ENCODE data around the gene CENPP. TPM values are rescaled to one million over a fixed set of nuclear protein-coding genes. Genes with fewer than 3 reads are reported as not detected.

Gene CENPP
- total RNA-seq, 3 donors from 2014 or later (not counting 1 experiment from before 2014, with no cell fraction given) = 10.3 to 14.5 (median 12.1) TPM

DNA sequence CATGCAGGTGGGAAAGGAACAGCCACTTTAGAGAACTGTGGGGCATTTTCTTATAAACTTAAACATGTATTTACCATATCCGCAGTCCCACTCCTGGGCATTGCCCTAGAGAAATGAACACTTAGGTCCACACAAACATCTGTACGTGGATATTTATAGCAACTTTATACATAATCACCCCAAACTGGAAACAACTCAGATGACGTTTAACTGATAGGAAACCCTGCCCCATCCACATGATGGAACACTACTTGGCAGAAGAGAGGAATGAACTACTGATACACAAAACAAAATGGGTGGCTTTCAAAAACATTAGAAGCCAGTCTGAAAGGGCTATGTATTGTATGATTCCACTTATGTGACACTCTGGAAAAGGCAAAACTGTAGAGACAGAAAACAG lies 187.6 kb downstream of the CENPP start:
- Histone ChIP-seq H3K36me3 (ENCODE audit: control insufficient read depth, insufficient read depth, low read length) (no peaks in the 10 kb centered on the region), H3K27me3 (ENCODE audit: control insufficient read depth, insufficient read depth, low read length) (no peaks in the 10 kb centered on the region), H3K4me1 (ENCODE audit: control insufficient read depth, insufficient read depth, low read length) (no peaks in the 10 kb centered on the region), H3K27ac (ENCODE audit: low read length) (no peak overlapping the region), H3K9me3 (ENCODE audit: control insufficient read depth, insufficient read depth, low read length) (no peaks in the 10 kb centered on the region), H3K4me3 (ENCODE audit: low read length) (no peak overlapping the region)
- no peak for ATAC-seq
- Mint-ChIP-seq H3K27me3 (ENCODE audit: low read depth in 2 of 2) (no peaks in the 10 kb centered on the region), H3K27ac (no peak overlapping the region), H3K9me3 (no peaks in the 10 kb centered on the region), H3K4me1 (no peaks in the 10 kb centered on the region), H3K4me3 (no peak overlapping the region), H3K36me3 (no peaks in the 10 kb centered on the region)
- intact Hi-C loops (cut with micrococcal nuclease) = no loop called here
- DNase-seq = no peak
- 96% methylated on average over 2 of the region's 3 CpGs for WGBS (ENCODE audit: insufficient coverage)
- TF ChIP-seq, protein P1, sequence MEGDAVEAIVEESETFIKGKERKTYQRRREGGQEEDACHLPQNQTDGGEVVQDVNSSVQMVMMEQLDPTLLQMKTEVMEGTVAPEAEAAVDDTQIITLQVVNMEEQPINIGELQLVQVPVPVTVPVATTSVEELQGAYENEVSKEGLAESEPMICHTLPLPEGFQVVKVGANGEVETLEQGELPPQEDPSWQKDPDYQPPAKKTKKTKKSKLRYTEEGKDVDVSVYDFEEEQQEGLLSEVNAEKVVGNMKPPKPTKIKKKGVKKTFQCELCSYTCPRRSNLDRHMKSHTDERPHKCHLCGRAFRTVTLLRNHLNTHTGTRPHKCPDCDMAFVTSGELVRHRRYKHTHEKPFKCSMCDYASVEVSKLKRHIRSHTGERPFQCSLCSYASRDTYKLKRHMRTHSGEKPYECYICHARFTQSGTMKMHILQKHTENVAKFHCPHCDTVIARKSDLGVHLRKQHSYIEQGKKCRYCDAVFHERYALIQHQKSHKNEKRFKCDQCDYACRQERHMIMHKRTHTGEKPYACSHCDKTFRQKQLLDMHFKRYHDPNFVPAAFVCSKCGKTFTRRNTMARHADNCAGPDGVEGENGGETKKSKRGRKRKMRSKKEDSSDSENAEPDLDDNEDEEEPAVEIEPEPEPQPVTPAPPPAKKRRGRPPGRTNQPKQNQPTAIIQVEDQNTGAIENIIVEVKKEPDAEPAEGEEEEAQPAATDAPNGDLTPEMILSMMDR (IDR thresholded peaks at IDR 0.05) = no peak

DNA sequence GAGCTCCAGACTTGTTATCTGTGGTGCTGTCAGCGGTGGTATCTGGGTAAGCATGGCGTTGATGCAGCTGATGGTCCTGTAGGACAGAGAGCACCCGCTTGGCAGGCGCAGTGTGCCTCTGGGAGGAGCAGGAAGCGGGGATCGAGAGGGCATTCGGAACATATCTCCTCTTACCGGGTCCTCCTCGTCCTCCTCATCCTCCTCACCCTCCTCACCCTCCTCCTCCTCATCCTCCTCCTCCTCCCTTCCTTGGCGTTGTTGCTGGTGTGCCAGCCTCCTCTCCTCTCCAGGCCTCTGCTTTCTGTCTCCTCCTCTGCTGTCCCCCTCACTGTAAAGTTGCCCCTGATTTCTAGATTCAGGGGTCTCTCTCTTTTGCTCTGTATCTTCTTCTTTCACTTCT lies 188.9 kb downstream of the CENPP start:
- Histone ChIP-seq H3K9me3 (ENCODE audit: control insufficient read depth, insufficient read depth, low read length) (no peaks in the 10 kb centered on the region), H3K4me3 (ENCODE audit: low read length) (no peak overlapping the region), H3K27me3 (ENCODE audit: control insufficient read depth, insufficient read depth, low read length) (no peaks in the 10 kb centered on the region), H3K4me1 (ENCODE audit: control insufficient read depth, insufficient read depth, low read length) (no peaks in the 10 kb centered on the region), H3K36me3 (ENCODE audit: control insufficient read depth, insufficient read depth, low read length) (no peaks in the 10 kb centered on the region), H3K27ac (ENCODE audit: low read length) (no peak overlapping the region)
- no peak for DNase-seq
- intact Hi-C loops (cut with micrococcal nuclease) = no loop called here
- Mint-ChIP-seq H3K4me1 (no peaks in the 10 kb centered on the region), H3K27ac (no peak overlapping the region), H3K27me3 (ENCODE audit: low read depth in 2 of 2) (no peaks in the 10 kb centered on the region), H3K9me3 (no peaks in the 10 kb centered on the region), H3K4me3 (no peak overlapping the region), H3K36me3 (no peaks in the 10 kb centered on the region)
- WGBS (ENCODE audit: insufficient coverage) = 96% methylated on average over 10 of the region's 10 CpGs
- TF ChIP-seq, protein P1 (IDR thresholded peaks at IDR 0.05) = no peak
- no peak for ATAC-seq

DNA sequence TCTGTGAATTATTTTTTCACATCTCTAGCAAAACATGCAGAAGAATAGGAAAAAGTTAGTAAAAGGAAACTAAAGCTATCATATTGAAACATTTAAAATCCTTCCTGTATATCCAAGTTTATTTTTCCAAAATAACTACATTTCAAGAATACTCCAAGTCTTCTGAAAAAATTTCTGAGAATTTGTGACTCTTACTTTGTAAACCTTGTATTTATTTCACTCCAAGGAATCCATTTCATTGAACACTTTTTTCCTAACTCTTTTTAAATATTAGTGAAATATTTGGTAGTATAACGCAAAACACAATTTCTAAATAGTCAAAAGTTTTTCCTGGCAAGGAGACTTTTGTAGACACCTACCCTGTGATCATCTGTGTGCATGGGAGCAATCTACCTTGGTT lies 190.8 kb downstream of the CENPP start:
- Histone ChIP-seq H3K4me3 (ENCODE audit: low read length) (no peak overlapping the region), H3K9me3 (ENCODE audit: control insufficient read depth, insufficient read depth, low read length) (no peaks in the 10 kb centered on the region), H3K36me3 (ENCODE audit: control insufficient read depth, insufficient read depth, low read length) (no peaks in the 10 kb centered on the region), H3K27ac (ENCODE audit: low read length) (no peak overlapping the region), H3K4me1 (ENCODE audit: control insufficient read depth, insufficient read depth, low read length) (no peaks in the 10 kb centered on the region), H3K27me3 (ENCODE audit: control insufficient read depth, insufficient read depth, low read length) (no peaks in the 10 kb centered on the region)
- H3K9me3 Mint-ChIP-seq = no peaks in the 10 kb centered on the region
- TF ChIP-seq, protein P1 (IDR thresholded peaks at IDR 0.05) = no peak
- intact Hi-C loops (cut with micrococcal nuclease) = no loop called here
- no peaks in the 10 kb centered on the region for H3K36me3 Mint-ChIP-seq
- DNase-seq = no peak
- H3K27me3 Mint-ChIP-seq (ENCODE audit: low read depth in 2 of 2) = no peaks in the 10 kb centered on the region
- WGBS (ENCODE audit: insufficient coverage) = no CpG with 5 or more reads among the region's 1 CpG
- no peak overlapping the region for H3K27ac Mint-ChIP-seq
- no peak overlapping the region for H3K4me3 Mint-ChIP-seq
- ATAC-seq = no peak
- H3K4me1 Mint-ChIP-seq = no peaks in the 10 kb centered on the region

DNA sequence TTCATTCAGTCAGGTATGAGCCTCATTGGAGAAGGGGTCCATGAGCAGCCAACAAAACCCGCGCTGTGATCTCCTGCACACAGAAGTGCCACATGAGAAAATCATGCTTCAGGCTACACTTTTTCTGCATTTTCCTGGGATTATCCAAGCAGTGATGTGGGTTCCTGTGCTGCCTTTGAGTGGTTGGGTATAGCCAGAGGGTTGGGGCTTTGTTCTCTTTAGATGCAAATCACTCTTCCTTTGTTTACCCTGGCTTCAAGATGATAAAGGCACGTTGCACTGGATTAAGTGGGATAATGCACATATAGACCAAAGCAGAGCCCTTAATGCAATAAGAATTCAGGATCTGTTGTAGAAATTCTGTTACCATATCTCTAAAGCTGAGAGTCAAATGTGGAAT lies 191.3 kb downstream of the CENPP start:
- no peaks in the 10 kb centered on the region for H3K4me1 Mint-ChIP-seq
- H3K27ac Mint-ChIP-seq = no peak overlapping the region
- TF ChIP-seq, protein P1 (IDR thresholded peaks at IDR 0.05) = no peak
- no peaks in the 10 kb centered on the region for H3K4me1 ChIP-seq (ENCODE audit: control insufficient read depth, insufficient read depth, low read length)
- intact Hi-C loops (cut with micrococcal nuclease) = no loop called here
- no peak overlapping the region for H3K4me3 ChIP-seq (ENCODE audit: low read length)
- WGBS (ENCODE audit: insufficient coverage) = 98% methylated on average over 3 of the region's 3 CpGs
- H3K36me3 Mint-ChIP-seq = no peaks in the 10 kb centered on the region
- no peaks in the 10 kb centered on the region for H3K9me3 Mint-ChIP-seq
- H3K36me3 ChIP-seq (ENCODE audit: control insufficient read depth, insufficient read depth, low read length) = no peaks in the 10 kb centered on the region
- no peak for DNase-seq
- H3K27ac ChIP-seq (ENCODE audit: low read length) = no peak overlapping the region
- no peaks in the 10 kb centered on the region for H3K27me3 ChIP-seq (ENCODE audit: control insufficient read depth, insufficient read depth, low read length)
- H3K4me3 Mint-ChIP-seq = no peak overlapping the region
- H3K27me3 Mint-ChIP-seq (ENCODE audit: low read depth in 2 of 2) = no peaks in the 10 kb centered on the region
- H3K9me3 ChIP-seq (ENCODE audit: control insufficient read depth, insufficient read depth, low read length) = no peaks in the 10 kb centered on the region
- ATAC-seq = no peak

All from natural killer cell (primary cell).